Lower leg skin (tissue), 4 donors: ENCODE results near the gene OTUB1. TPM values are rescaled to one million over a fixed set of nuclear protein-coding genes. Genes with fewer than 3 reads are reported as not detected.

Source experiments
- DNase-seq, 2 donors: peaks; one replicate each; pipeline ENCODE4 v3.0.0-alpha.2; 2019; ENCODE audit warnings: low spot score in 2 of 2
- H3K4me3 ChIP-seq: fragments of 200-600 bp; sonication (generic); 2 replicates; pipeline ENCODE4 v1.5.1; 2017; ENCODE audit warnings: mild to moderate bottlenecking, low read depth; ENCODE audit not compliant: poor library complexity, severe bottlenecking
- CTCF ChIP-seq, 3 donors: fragments of 450-650 bp; IDR thresholded peaks; one replicate each; pipeline ENCODE4 v1.5.1; 2016; ENCODE audit warnings: antibody characterized with exemption in 3 of 3, mild to moderate bottlenecking in 3 of 3, moderate library complexity in 2 of 3
- POLR2A ChIP-seq, 2 donors: fragments of 450-650 bp; IDR thresholded peaks; one replicate each; pipeline ENCODE4 v1.6.1; 2016 to 2017; ENCODE audit warnings: antibody characterized with exemption in 2 of 2, mild to moderate bottlenecking in 1 of 2, moderate library complexity in 1 of 2
- WGBS, 2 donors: methylation state at CpG; one replicate each; pipeline ENCODE4 v1.1.5; 2018; 5-methylcytosine and 5-hydroxymethylcytosine counted together
- intact Hi-C: fragments of 100-400 bp; cut with DNase I; formaldehyde crosslinking; loops from one replicate; pipeline ENCODE4 v1.15.0; 2023; ENCODE audit warnings: low total_unique reads
- total RNA-seq, 4 donors: library from RNA; depleted of rRNA; stranded (reverse); fragments of >200 nt; gene quantifications; one replicate each; pipeline ENCODE4 v1.1.0, GENCODE V29; 2016

Gene OTUB1
- total RNA-seq, 4 donors from 2014 or later, result 48.8 to 94.8 (median 81.7) TPM

GRCh38 chr11:64034411-64034811 lies 48.2 kb downstream of the OTUB1 start:
- WGBS, 2 donors, result 70 to 72% methylated on average over 9 of the region's 9 CpGs
- TF ChIP-seq CTCF (IDR thresholded peaks at IDR 0.05) (no peak), POLR2A (IDR thresholded peaks at IDR 0.05) (no peak)
- H3K4me3 ChIP-seq, result no peak overlapping the region
- intact Hi-C loops, result no loop called here
- DNase-seq, result peak in 1 of 2 donors; percentile 83

- WGBS, 2 donors, result 7 to 15% methylated on average over 17 of the region's 17 CpGs
- DNase-seq, result no peak
- H3K4me3 ChIP-seq, result no peak overlapping the region
- TF ChIP-seq POLR2A (IDR thresholded peaks at IDR 0.05) (no peak), CTCF (IDR thresholded peaks at IDR 0.05) (no peak)
- intact Hi-C loops, result no loop called here
These were observed 48.9 kb downstream of the OTUB1 start for GRCh38 chr11:64035081-64035524.

- intact Hi-C loops, result no loop called here
- no peak for DNase-seq
- TF ChIP-seq POLR2A (IDR thresholded peaks at IDR 0.05), result no peak
- no peak for TF ChIP-seq CTCF (IDR thresholded peaks at IDR 0.05)
These were observed 49.3 kb downstream of the OTUB1 start, which contains the start of gene FLRT1 for GRCh38 chr11:64035576-64035975. Gene FLRT1 (plus strand): TSS chr11:64035931. CDS start chr11:64116268, 80,337 bp downstream.

GRCh38 chr11:64036087-64037026 lies 50.1 kb downstream of the OTUB1 start:
- DNase-seq, result peak in 1 of 2 donors; percentile 81
- intact Hi-C loops, result no loop called here
- WGBS, 2 donors, result 1 to 2% methylated on average over 17 to 58 of the region's 85 CpGs

More at GRCh38 chr11:64035576-64035975, 49.3 kb downstream of the OTUB1 start, which contains the start of gene FLRT1:
- no CpG with 5 or more reads among the region's 64 CpGs for WGBS, 2 donors
- H3K4me3 ChIP-seq, result peak within 1 kb of the TSS; percentile 20

GRCh38 chr11:64037027-64037634 lies 50.9 kb downstream of the OTUB1 start:
- peak in 1 of 2 donors; percentile 79 for DNase-seq
- intact Hi-C loops, result no loop called here
- 32 to 40% methylated on average over 5 to 18 of the region's 23 CpGs for WGBS, 2 donors
- TF ChIP-seq CTCF (IDR thresholded peaks at IDR 0.05) (no peak), POLR2A (IDR thresholded peaks at IDR 0.05) (no peak)
- no peak overlapping the region for H3K4me3 ChIP-seq

More at GRCh38 chr11:64036087-64037026, 50.1 kb downstream of the OTUB1 start:
- peak overlapping the region; percentile 20 for H3K4me3 ChIP-seq
- TF ChIP-seq CTCF (IDR thresholded peaks at IDR 0.05), result no peak
- TF ChIP-seq POLR2A (IDR thresholded peaks at IDR 0.05), result no peak
